ENCODE data around the gene ARAP2.

The ARAP2 gene

GRCh38 chr4:36099509-36099908 is 144.8 kb downstream of the ARAP2 start:
- Histone ChIP-seq H3K27me3 (ENCODE audit: insufficient read depth, low read length, poor library complexity, severe bottlenecking) (no peaks in the 10 kb centered on the region), H3K79me2 (ENCODE audit: insufficient read depth, low read length) (no peaks in the 10 kb centered on the region), H3K4me3 (ENCODE audit: low read length, poor library complexity, severe bottlenecking) (no peak overlapping the region), H3K9me3 (ENCODE audit: insufficient read depth, low read depth, low read length) (peaks cover 4% of the 10 kb centered on the region; the same call in 1 of the 2 replicates), H3K36me3 (ENCODE audit: insufficient read depth, low read length) (0 out of 2 replicates have a peak, but pooled peaks cover 4% of the 10 kb centered on the region), H3K4me1 (ENCODE audit: insufficient read depth, low read length, poor library complexity, severe bottlenecking) (peaks cover 8% of the 10 kb centered on the region), H4K20me1 (ENCODE audit: insufficient read depth, low read length, poor library complexity, severe bottlenecking) (no peaks in the 10 kb centered on the region), H3K9me2 (replicated peaks; ENCODE audit: low read depth, low read length) (no peaks in the 10 kb centered on the region), H3K4me2 (ENCODE audit: low read depth, low read length, poor library complexity, severe bottlenecking) (no peak overlapping the region), H3F3A (ENCODE audit: low read depth) (peaks cover 12% of the 10 kb centered on the region), H2AFZ (ENCODE audit: low read length) (no peak overlapping the region), H3K9ac (ENCODE audit: low read depth, low read length, poor library complexity, severe bottlenecking) (no peak overlapping the region)
- TF ChIP-seq CTCF (conservative IDR thresholded peaks at IDR 0.05; ENCODE audit: low read length) (no peak), EZH2phosphoT487 (IDR thresholded peaks at IDR 0.05; ENCODE audit: borderline replicate concordance) (no peak)

DNA sequence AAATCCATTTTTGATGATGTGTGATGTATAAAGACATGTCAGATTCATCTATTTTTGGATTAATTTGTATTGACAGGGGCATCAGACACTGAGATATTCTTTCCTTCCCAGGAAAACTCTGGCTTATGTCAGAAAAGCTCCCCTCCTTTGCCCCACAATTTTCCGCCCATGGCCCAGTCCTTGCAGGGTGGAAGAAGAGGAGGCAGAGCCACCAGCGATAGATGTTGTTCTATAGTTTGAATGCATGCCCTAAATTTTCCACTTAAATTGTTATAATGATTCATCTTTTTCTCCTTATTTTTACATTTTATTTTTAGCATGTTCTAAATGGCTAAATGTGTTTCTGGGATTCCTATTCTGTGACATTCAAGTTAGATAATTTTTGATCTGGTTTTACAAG is 149.3 kb downstream of the ARAP2 start:
- no peaks in the 10 kb centered on the region for H3K79me2 ChIP-seq (ENCODE audit: insufficient read depth, low read length)
- TF ChIP-seq CTCF (conservative IDR thresholded peaks at IDR 0.05; ENCODE audit: low read length): no peak
- TF ChIP-seq EZH2phosphoT487 (IDR thresholded peaks at IDR 0.05; ENCODE audit: borderline replicate concordance): no peak
- H3K9ac ChIP-seq (ENCODE audit: low read depth, low read length, poor library complexity, severe bottlenecking): no peak overlapping the region
- H3F3A ChIP-seq (ENCODE audit: low read depth): peaks cover 9% of the 10 kb centered on the region
- H3K4me1 ChIP-seq (ENCODE audit: insufficient read depth, low read length, poor library complexity, severe bottlenecking): peaks cover 7% of the 10 kb centered on the region
- no peak overlapping the region for H3K4me3 ChIP-seq (ENCODE audit: low read length, poor library complexity, severe bottlenecking)
- H2AFZ ChIP-seq (ENCODE audit: low read length): no peak overlapping the region
- H3K27me3 ChIP-seq (ENCODE audit: insufficient read depth, low read length, poor library complexity, severe bottlenecking): no peaks in the 10 kb centered on the region
- H3K9me2 ChIP-seq (replicated peaks; ENCODE audit: low read depth, low read length): no peaks in the 10 kb centered on the region
- H3K9me3 ChIP-seq (ENCODE audit: insufficient read depth, low read depth, low read length): no peaks in the 10 kb centered on the region
- no peak overlapping the region for H3K4me2 ChIP-seq (ENCODE audit: low read depth, low read length, poor library complexity, severe bottlenecking)
- no peaks in the 10 kb centered on the region for H4K20me1 ChIP-seq (ENCODE audit: insufficient read depth, low read length, poor library complexity, severe bottlenecking)
- peaks cover 5% of the 10 kb centered on the region; the same call in 1 of the 2 replicates for H3K36me3 ChIP-seq (ENCODE audit: insufficient read depth, low read length)

DNA sequence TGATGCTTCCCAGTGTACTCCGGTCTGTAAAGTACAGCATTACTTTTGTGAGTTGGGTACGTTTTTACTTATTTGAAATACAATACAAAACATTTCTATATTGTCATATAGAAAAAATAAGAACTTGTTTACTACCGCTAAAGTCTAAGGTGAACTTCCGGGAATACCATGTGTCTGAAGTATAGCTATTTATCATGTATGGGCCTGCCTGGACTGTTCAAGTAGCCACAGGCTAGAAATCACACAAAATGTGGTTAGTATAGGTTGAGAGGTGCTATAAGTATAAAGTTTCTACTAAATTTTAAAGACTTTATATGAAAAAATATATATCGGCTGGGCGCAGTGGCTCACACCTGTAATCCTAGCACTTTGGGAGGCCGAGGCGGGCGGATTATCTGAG is 152.3 kb downstream of the ARAP2 start:
- H4K20me1 ChIP-seq (ENCODE audit: insufficient read depth, low read length, poor library complexity, severe bottlenecking): no peaks in the 10 kb centered on the region
- H3K4me1 ChIP-seq (ENCODE audit: insufficient read depth, low read length, poor library complexity, severe bottlenecking): no peaks in the 10 kb centered on the region
- no peaks in the 10 kb centered on the region for H3K9me3 ChIP-seq (ENCODE audit: insufficient read depth, low read depth, low read length)
- H3K36me3 ChIP-seq (ENCODE audit: insufficient read depth, low read length): peaks cover 5% of the 10 kb centered on the region; the same call in 1 of the 2 replicates
- no peak overlapping the region for H3K4me3 ChIP-seq (ENCODE audit: low read length, poor library complexity, severe bottlenecking)
- TF ChIP-seq CTCF (conservative IDR thresholded peaks at IDR 0.05; ENCODE audit: low read length) (no peak), EZH2phosphoT487 (IDR thresholded peaks at IDR 0.05; ENCODE audit: borderline replicate concordance) (no peak)
- H3K9me2 ChIP-seq (replicated peaks; ENCODE audit: low read depth, low read length): no peaks in the 10 kb centered on the region
- H3F3A ChIP-seq (ENCODE audit: low read depth): no peaks in the 10 kb centered on the region
- no peak overlapping the region for H3K4me2 ChIP-seq (ENCODE audit: low read depth, low read length, poor library complexity, severe bottlenecking)
- H3K27me3 ChIP-seq (ENCODE audit: insufficient read depth, low read length, poor library complexity, severe bottlenecking): no peaks in the 10 kb centered on the region
- no peak overlapping the region for H3K9ac ChIP-seq (ENCODE audit: low read depth, low read length, poor library complexity, severe bottlenecking)
- no peaks in the 10 kb centered on the region for H3K79me2 ChIP-seq (ENCODE audit: insufficient read depth, low read length)
- no peak overlapping the region for H2AFZ ChIP-seq (ENCODE audit: low read length)

Data from Loucy (cell line).